Spleen (tissue), 7 donors: Measurements from ENCODE around the gene RASL11B.

Source experiments
- CTCF ChIP-seq, 11 experiments: fragments of 200-600 bp in 7 of 11; fragments of 450-650 bp in 4 of 11; sonication (generic) in 4 of 11; IDR thresholded peaks in 8 of 11; conservative IDR thresholded peaks in 3 of 11; 1 replicate in 7 of 11; 2 replicates in 4 of 11; pipeline versions ENCODE4 v1.4.0 to v1.8.0; 2016 to 2021; ENCODE audit warnings: antibody characterized with exemption in 11 of 11, inconsistent platforms in 4 of 11, mild to moderate bottlenecking in 1 of 11
- POLR2A ChIP-seq, 3 donors: fragments of 450-650 bp; IDR thresholded peaks; one replicate each; pipeline ENCODE4 v1.5.1; 2017; ENCODE audit warnings: antibody characterized with exemption in 3 of 3, mild to moderate bottlenecking in 1 of 3
- POLR2AphosphoS5 ChIP-seq, 3 donors: sonication (generic); formaldehyde crosslinking; IDR thresholded peaks; one replicate each; pipeline ENCODE4 v1.5.1; 2017; ENCODE audit warnings: antibody characterized with exemption in 3 of 3
- donor health status: DM: no; HTN: no; CAD: no; lungs with moderate emphysema.
- donor health status: DM: no; HTN: no; CAD: no.
- donor health status: DM: no; HTN: no; CAD: no.

GRCh38 chr4:52911684-52912294, 49.7 kb downstream of the RASL11B start:
- TF ChIP-seq POLR2AphosphoS5 (IDR thresholded peaks at IDR 0.05) (peak in 1 of 3 donors; percentile 20), CTCF (IDR thresholded peaks at IDR 0.05 in 8 of 11, conservative IDR thresholded peaks at IDR 0.05 in 3 of 11) (peak in 9 of 11 experiments; percentile 48 to 76 (median 68)), POLR2A (IDR thresholded peaks at IDR 0.05) (no peak)
